Stimulated activated naive CD8-positive, alpha-beta T cell treated with anti-CD3 and anti-CD28 coated beads, Interleukin-15, amount 100 ng/mL, for 72 hours (primary cell): Measurements from ENCODE around the gene SIT1.
A peak's percentile ranks its signal among the peaks of the same experiment; 100 is the strongest.

Experiments
- ATAC-seq: fragments of 150-1000 bp; cut with Tn5 transposase; 2 replicates; pipeline ENCODE4 v1.10.0; 2021; ENCODE audit warnings: mild to moderate bottlenecking, moderate library complexity
- DNase-seq, 2 donors: peaks; one replicate each; pipeline ENCODE4 v3.0.0; 2021 to 2022
- H3K27ac Mint-ChIP-seq, 2 donors: one replicate each; pipeline ENCODE4 v1.8.0; 2022; ENCODE audit warnings: mild to moderate bottlenecking in 2 of 2, mixed read lengths in 2 of 2, moderate library complexity in 2 of 2
- H3K27me3 Mint-ChIP-seq: one replicate; pipeline ENCODE4 v1.8.0; 2022; ENCODE audit warnings: mixed read lengths
- H3K4me1 Mint-ChIP-seq: one replicate; pipeline ENCODE4 v1.8.0; 2022; ENCODE audit warnings: mild to moderate bottlenecking, mixed read lengths
- H3K4me3 Mint-ChIP-seq, 2 donors: one replicate each; pipeline ENCODE4 v1.8.0; 2022; ENCODE audit warnings: mild to moderate bottlenecking in 2 of 2, mixed read lengths in 2 of 2, moderate library complexity in 1 of 2
- H3K9me3 Mint-ChIP-seq, 2 donors: one replicate each; pipeline ENCODE4 v1.8.0; 2022; ENCODE audit warnings: mixed read lengths in 2 of 2

SIT1 gene

GRCh38 chr9:35673132-35674024, 22.6 kb upstream of the SIT1 start, which contains the start of gene CA9:
TSS of gene CA9 (plus strand) at chr9:35673928. CDS start at chr9:35673960, 32 bp downstream.
- H3K9me3 Mint-ChIP-seq, result peaks cover 1% of the 10 kb centered on the region in 2 donors
- H3K4me1 Mint-ChIP-seq, result peaks cover 17% of the 10 kb centered on the region
- no peak for DNase-seq
- H3K27ac Mint-ChIP-seq, result peak within 1 kb of the TSS in 1 of 2 donors; percentile 47
- ATAC-seq, result no peak
- peaks cover 10% of the 10 kb centered on the region for H3K27me3 Mint-ChIP-seq
- peak within 1 kb of the TSS; percentile 0 to 42 for H3K4me3 Mint-ChIP-seq

GRCh38 chr9:35669331-35670145, 18.8 kb upstream of the SIT1 start:
- peaks cover 6 to 7% of the 10 kb centered on the region in 2 donors for H3K9me3 Mint-ChIP-seq
- no peak for DNase-seq
- no peak for ATAC-seq
- no peak overlapping the region for H3K27ac Mint-ChIP-seq
- peaks cover 23% of the 10 kb centered on the region for H3K4me1 Mint-ChIP-seq
- no peak overlapping the region for H3K4me3 Mint-ChIP-seq
- H3K27me3 Mint-ChIP-seq, result peaks cover 6% of the 10 kb centered on the region

- no peaks in the 10 kb centered on the region for H3K27me3 Mint-ChIP-seq
- no peak overlapping the region for H3K4me3 Mint-ChIP-seq
- no peak overlapping the region for H3K27ac Mint-ChIP-seq
- H3K4me1 Mint-ChIP-seq, result peaks cover 34% of the 10 kb centered on the region
- DNase-seq (no peak), ATAC-seq (no peak)
- H3K9me3 Mint-ChIP-seq, result peaks cover 6 to 7% of the 10 kb centered on the region in 2 donors
Measured at GRCh38 chr9:35667939-35668338, 17.2 kb upstream of the SIT1 start.

- Mint-ChIP-seq H3K4me1 (peaks cover 48% of the 10 kb centered on the region), H3K9me3 (peaks cover 6 to 7% of the 10 kb centered on the region in 2 donors), H3K27me3 (no peaks in the 10 kb centered on the region), H3K27ac (no peak overlapping the region), H3K4me3 (no peak overlapping the region)
- ATAC-seq (no peak), DNase-seq (no peak)
Measured at GRCh38 chr9:35666549-35666948, 15.8 kb upstream of the SIT1 start.

GRCh38 chr9:35666045-35666444, 15.3 kb upstream of the SIT1 start:
- peaks cover 6 to 7% of the 10 kb centered on the region in 2 donors for H3K9me3 Mint-ChIP-seq
- H3K27ac Mint-ChIP-seq, result peak overlapping the region in 1 of 2 donors; percentile 34
- H3K27me3 Mint-ChIP-seq, result no peaks in the 10 kb centered on the region
- H3K4me3 Mint-ChIP-seq, result peak overlapping the region; percentile 92 to 93
- DNase-seq, result no peak
- peaks cover 52% of the 10 kb centered on the region for H3K4me1 Mint-ChIP-seq
- ATAC-seq, result no peak

- H3K27ac Mint-ChIP-seq, result peak overlapping the region; percentile 77
- H3K4me1 Mint-ChIP-seq, result peaks cover 58% of the 10 kb centered on the region
- ATAC-seq (no peak), DNase-seq (no peak)
- H3K4me3 Mint-ChIP-seq, result peak overlapping the region; percentile 92 to 93
- peaks cover 6 to 7% of the 10 kb centered on the region in 2 donors for H3K9me3 Mint-ChIP-seq
- no peaks in the 10 kb centered on the region for H3K27me3 Mint-ChIP-seq
Measured at GRCh38 chr9:35665471-35665818, 14.7 kb upstream of the SIT1 start.

- Mint-ChIP-seq H3K9me3 (peaks cover 6 to 7% of the 10 kb centered on the region in 2 donors), H3K27ac (peak within 1 kb of the TSS; percentile 77), H3K4me1 (peaks cover 64% of the 10 kb centered on the region), H3K27me3 (no peaks in the 10 kb centered on the region), H3K4me3 (peak within 1 kb of the TSS; percentile 92 to 93)
- DNase-seq (peak; percentile 66 to 80), ATAC-seq (peak; percentile 90)
Measured at GRCh38 chr9:35664531-35665470, 14.1 kb upstream of the SIT1 start, which contains the start of gene ARHGEF39. TSS of gene ARHGEF39 (minus strand) at chr9:35665195. CDS start at chr9:35665169, 26 bp downstream.

GRCh38 chr9:35662437-35662836, 11.7 kb upstream of the SIT1 start:
- no peaks in the 10 kb centered on the region for H3K9me3 Mint-ChIP-seq
- ATAC-seq, result no peak

GRCh38 chr9:35661756-35662350, 11.1 kb upstream of the SIT1 start:
- ATAC-seq (no peak), DNase-seq (no peak)
- Mint-ChIP-seq H3K4me3 (no peak overlapping the region), H3K27ac (peak overlapping the region in 1 of 2 donors; percentile 58), H3K27me3 (no peaks in the 10 kb centered on the region), H3K4me1 (peaks cover 89% of the 10 kb centered on the region), H3K9me3 (no peaks in the 10 kb centered on the region)

More at GRCh38 chr9:35662437-35662836, 11.7 kb upstream of the SIT1 start:
- Mint-ChIP-seq H3K4me1 (peaks cover 83% of the 10 kb centered on the region), H3K27me3 (no peaks in the 10 kb centered on the region), H3K27ac (no peak overlapping the region), H3K4me3 (peak overlapping the region; percentile 3 to 47)
- DNase-seq, result no peak

GRCh38 chr9:35660966-35661415, 10.3 kb upstream of the SIT1 start:
- Mint-ChIP-seq H3K27me3 (no peaks in the 10 kb centered on the region), H3K27ac (no peak overlapping the region), H3K9me3 (no peaks in the 10 kb centered on the region), H3K4me3 (no peak overlapping the region), H3K4me1 (peaks cover 94% of the 10 kb centered on the region)
- ATAC-seq, result no peak
- no peak for DNase-seq

GRCh38 chr9:35659340-35659739, 8.6 kb upstream of the SIT1 start:
- no peaks in the 10 kb centered on the region for H3K27me3 Mint-ChIP-seq
- peak overlapping the region in 1 of 2 donors; percentile 87 for H3K27ac Mint-ChIP-seq
- H3K4me3 Mint-ChIP-seq, result peak overlapping the region; percentile 76 to 92
- no peak for DNase-seq
- H3K4me1 Mint-ChIP-seq, result peaks cover 84% of the 10 kb centered on the region
- no peaks in the 10 kb centered on the region for H3K9me3 Mint-ChIP-seq
- no peak for ATAC-seq

GRCh38 chr9:35658968-35659220, 8.2 kb upstream of the SIT1 start:
- H3K4me1 Mint-ChIP-seq, result peaks cover 84% of the 10 kb centered on the region
- H3K9me3 Mint-ChIP-seq, result no peaks in the 10 kb centered on the region
- peak; percentile 5 for ATAC-seq
- H3K27ac Mint-ChIP-seq, result peak overlapping the region; percentile 78 to 100
- no peak for DNase-seq
- no peaks in the 10 kb centered on the region for H3K27me3 Mint-ChIP-seq
- H3K4me3 Mint-ChIP-seq, result peak overlapping the region; percentile 76 to 92

GRCh38 chr9:35658137-35658967, 7.6 kb upstream of the SIT1 start, which contains the start of gene CCDC107:
TSS of gene CCDC107 (plus strand) at chr9:35658292. CDS start at chr9:35658380, 88 bp downstream.
- DNase-seq (peak; percentile 84 to 86), ATAC-seq (peak; percentile 65)
- Mint-ChIP-seq H3K4me3 (peak within 1 kb of the TSS; percentile 76 to 92), H3K9me3 (no peaks in the 10 kb centered on the region), H3K4me1 (peaks cover 80% of the 10 kb centered on the region), H3K27ac (peak within 1 kb of the TSS; percentile 98 to 100), H3K27me3 (no peaks in the 10 kb centered on the region)
